GM18517 (cell line): ENCODE results near the gene CDIPT.
"Not testable (repeated sequence)": the region's sequence is repeated elsewhere in the genome, so short reads cannot be mapped to it uniquely, and the experiment has no call there.

Experiments used
- ATAC-seq: cut with Tn5 transposase; IDR thresholded peaks from one replicate; pipeline ENCODE4 v1.9.1; 2021; ENCODE audit warnings: mild to moderate bottlenecking, moderate library complexity; ENCODE audit not compliant: unreplicated experiment

The CDIPT gene

DNA sequence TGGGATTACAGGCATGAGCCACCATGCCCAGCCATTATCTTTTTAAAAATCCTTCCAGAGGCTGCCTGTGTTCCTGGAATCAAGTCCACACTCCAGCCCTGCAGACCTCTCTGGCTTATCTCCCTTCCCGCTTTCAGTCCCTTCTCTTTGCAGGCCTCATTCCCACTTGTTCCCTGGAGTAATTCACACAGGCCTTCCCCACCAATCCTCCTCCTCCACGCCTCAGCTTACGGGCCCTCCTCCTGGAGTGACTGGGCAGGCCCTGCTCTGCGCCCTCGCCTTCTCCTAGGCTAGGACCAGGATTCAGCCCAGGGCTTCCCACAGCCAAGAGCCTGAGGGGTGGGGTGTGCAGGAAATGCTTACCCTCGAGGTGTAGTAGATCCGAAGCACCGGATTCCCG, 2.8 kb downstream of the CDIPT start:
- ATAC-seq: no peak

DNA sequence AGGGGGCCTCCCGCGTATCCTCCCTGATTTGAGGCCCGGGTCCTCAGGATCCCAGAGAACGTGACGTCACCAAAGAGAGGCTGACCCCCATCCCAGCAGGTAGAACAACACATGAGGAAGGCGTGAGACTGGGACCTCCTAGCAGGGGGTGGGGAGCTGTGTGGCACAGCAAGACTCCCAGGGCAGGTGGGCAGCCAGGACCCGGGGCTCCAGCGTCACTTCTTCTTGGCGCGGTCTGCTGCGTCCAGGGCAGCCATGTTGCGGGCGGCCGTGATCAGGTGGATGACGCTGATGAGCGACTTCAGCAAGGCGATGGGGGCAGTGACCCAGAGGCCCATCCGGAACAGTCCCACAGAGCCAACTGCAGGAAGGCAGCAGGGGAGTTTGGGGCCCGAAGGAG, 4.1 kb downstream of the CDIPT start:
- no peak for ATAC-seq

DNA sequence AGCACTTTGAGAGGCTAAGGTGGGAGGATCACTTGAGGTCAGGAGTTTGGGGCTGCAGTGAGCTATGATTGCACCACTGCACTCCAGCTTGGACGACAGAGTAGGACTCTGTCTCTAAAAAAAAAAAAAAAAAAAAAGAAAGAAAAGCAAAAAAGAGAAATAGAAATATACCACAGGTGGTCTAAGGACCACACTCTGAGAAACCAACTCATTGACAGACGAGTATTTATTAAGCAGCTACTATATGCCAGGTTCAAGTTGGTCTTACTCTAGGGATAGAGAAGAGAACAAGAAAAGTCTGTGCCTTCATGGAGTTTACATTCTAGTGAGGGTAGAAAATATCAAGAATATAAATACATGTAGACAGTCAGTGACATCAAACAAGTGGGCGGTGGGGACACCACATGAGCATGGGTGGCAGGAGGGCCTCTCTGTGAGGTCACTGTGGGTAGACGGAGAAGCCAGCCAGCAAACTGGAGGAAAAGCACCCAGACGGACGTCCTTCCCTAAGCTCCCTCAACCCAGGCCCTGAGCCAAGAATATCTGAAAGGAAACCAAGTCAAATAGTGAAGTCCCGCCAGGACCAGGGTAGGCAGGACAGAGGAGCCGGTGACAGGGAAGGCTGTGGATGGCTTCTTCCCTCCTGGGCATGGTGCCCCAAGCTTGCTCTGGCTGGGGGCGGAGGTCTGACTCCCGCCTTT, 4.7 kb downstream of the CDIPT start:
- no peak for ATAC-seq

DNA sequence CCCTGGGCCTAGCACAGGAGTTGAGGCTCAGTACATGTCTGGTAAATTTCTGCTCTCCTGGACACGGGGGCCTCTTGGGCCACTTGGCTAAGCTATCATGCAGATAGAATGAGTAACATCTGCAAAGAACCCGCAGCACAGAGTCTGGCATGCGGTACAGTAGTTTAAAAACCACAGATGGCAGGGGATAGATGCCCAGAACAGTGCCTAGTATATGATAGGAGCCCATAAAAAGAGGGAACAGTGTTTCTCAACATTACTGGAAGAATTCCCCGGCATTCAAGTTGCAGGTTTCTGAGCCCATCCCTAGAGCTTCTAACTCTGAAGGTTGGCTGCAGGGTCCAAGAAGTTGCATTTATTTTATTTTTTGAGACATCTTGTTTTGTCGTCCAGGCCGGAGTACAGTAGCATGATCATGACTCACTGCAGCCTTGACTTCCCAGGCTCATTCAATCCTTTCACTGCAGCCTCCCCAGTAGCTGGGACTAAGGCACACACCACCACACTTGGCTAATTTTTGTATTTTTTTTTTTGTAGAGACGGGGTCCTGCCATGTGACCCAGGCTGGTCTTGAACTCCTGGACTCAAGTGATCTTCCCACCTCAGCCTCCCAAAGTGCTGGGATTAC, 5.8 kb downstream of the CDIPT start:
- ATAC-seq: no peak

DNA sequence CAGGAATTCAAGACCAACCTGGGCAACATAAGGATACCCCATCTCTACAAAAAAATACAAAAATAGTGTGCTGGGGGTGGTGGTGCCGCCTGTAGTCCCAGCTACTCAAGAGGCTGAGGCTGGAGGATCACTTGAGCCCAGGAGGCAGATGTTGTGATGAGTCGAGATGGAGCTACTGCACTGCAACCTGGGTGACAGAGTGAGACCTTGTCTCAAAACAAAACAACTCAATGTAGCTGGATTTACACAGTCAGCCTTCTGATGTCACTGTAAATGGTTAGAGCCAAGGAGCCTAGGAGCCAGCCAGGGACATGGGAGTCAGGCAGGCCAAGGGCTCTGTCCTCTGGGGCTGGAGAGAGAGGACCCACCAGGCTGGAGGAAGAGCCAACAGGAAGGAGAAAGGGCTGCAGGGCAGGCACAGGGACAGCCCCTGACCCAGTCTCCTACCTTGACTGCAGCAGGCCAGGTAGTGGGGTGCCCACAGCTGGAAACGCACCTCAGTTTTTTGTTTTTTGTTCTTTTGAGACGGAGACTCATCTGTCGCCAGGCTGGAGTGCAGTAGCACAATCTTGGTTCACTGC, 8.4 kb downstream of the CDIPT start:
- ATAC-seq: no peak

DNA sequence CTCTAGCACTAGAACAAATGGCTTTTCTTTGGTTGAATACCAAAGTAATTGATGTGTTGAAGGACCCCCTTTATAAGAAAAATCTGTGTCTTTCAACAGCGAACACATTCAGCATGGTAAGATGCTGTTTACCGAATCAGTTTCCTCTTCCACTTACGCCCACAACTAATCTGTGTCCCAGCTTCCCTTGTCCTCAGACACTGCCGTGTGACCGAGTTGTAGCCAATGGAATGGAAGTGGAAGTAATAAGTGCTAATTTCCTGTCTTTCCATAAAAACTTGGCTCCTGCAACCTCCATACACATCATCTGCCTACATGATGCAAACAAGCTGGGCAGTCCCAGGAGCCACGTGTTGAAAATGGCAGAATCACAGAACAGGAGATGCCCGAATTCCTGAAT, 10.4 kb downstream of the CDIPT start:
- ATAC-seq: no peak

DNA sequence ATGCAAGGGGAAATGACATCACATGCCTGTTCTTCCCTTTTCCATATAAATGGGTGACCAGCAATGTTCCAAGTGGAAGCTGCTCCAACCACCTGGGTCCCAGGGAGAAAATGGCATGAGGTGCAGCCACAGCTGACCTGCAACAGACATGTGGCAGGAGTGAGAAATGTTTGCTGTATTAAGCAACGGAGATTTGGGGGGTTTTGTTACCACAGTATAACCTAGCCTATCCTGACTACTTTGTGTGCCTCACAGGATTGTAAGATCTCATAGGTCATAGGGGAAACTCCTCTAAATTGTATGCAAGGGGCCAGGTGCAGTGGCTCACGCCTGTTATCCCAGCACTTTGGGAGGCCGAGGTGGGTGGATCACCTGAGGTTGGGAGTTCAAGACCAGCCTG, 12.0 kb downstream of the CDIPT start:
- no peak for ATAC-seq

DNA sequence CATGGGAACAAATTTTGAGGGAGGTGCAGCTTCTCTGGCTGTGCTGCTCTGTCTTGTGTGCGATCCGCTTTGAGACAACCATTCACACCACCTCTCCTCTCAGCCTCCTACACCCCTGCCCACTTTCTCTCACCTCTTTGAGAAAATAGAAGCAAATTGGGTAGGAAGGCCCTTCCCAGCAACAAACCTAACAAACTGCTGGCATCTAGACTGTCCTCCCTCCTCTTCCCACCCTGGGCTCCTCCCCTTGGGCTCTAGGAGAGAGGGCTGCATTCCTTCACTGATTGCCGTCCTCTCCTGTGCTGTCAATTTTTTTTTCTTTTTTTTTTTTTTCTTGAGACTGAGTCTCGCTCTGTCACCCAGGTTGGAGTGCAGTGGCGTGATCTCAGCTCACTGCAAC, 13.5 kb downstream of the CDIPT start:
- no peak for ATAC-seq

DNA sequence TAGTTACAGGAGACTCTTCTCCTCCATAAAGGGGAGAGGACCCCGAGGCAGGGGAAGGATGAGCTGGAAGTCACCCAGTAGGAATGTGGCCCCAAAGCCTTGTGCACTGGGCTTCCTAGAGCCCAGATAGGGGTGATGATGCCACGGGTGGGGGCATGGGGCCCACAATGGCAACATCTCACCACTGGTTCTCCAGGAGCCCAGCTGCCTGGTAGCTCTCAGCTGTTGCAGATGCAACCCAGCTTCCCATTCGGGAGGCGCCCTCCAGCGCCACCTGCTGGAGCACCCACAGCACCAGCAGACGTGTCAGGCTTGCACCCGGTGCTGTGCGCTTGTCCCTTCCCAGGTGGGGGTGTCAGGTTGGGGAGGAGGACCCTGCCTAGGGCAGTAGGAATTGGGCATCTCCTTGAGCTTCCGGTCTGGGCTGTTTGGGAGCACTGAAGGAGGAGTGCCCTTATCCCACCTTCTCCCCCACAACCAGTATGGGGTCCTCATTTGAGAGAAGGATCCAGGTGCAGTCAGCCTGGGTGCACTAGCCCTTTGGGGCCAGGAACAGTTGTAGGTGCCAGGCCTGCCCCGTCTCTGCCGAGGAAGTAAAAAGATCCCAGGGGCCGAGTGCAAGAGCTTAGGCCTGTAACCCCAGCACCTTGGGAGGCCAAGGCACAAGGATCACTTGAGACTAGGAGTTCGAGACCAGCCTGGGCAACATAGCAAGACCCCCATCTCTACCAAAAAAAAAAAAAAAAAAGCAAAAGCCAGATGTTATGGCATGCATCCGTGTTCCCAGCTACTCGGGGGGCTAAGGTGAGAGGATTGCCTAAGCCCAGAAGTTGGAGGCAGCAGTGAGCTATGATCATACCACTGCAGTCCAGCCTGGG, 14.4 kb downstream of the CDIPT start:
- ATAC-seq: no peak

DNA sequence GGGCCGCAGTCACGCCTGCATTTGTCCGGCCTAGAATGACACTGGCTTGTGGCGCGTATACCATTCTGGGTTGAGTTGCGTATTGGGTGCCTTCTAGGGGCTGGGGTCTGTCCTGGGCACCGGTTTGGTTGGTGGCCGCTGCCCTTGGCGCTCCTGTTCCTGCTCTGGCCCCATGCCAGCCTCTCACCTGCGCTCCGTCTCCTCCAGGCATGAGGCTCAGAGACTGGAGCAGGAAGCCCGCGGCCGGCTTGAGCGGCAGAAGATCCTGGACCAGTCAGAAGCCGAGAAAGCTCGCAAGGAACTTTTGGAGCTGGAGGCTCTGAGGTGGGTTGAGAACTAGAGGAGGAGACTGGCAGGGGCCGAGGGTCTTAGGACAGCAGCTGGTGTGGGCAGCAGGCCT, 17.4 kb downstream of the CDIPT start:
- no peak for ATAC-seq

DNA sequence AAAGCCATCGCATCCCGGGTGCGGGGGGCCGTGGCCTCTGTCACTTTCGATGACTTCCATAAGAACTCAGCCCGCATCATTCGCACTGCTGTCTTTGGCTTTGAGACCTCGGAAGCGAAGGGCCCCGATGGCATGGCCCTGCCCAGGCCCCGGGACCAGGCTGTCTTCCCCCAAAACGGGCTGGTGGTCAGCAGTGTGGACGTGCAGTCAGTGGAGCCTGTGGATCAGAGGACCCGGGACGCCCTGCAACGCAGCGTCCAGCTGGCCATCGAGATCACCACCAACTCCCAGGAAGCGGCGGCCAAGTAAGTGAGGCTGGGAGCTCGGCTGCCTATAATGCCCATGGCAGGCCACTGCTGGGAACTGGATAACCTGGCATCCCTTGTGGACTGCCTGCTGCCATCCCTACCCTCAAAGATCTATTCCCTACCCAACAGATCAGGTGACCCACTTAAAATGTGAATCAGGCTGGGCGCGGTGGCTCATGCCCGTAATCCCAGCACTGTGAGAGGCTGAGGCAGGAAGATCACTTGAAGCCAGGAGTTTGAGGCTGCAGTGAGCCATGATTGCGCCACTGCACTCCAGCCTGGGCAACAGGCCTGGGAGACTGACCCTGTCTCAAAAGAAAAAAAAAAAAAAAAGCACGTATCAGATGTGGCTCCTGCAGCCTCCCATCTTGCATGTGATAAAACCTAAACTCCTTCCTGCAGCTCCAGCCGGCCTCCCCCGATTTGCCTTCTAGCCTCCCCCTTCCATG, 18.3 kb downstream of the CDIPT start:
- ATAC-seq: no peak

DNA sequence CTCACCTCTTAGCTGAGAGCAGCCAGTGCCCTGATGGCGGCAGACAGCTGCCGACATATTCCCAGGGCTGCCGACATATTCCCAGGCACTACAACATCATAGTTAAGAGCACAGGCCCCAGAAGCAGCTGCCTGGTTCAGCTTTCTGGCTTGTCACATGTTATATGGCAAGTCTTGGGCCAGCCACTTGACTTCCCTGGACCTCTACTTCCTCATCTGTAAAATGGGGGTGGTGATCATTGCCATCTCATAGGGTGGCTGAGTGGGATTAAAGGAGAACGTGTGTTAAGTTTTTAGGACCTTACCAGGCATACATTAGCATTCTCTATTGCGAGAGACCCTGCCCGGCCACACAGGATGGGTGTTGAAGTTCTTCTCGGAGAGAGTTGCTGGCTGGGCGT, 19.1 kb downstream of the CDIPT start:
- ATAC-seq: no peak

DNA sequence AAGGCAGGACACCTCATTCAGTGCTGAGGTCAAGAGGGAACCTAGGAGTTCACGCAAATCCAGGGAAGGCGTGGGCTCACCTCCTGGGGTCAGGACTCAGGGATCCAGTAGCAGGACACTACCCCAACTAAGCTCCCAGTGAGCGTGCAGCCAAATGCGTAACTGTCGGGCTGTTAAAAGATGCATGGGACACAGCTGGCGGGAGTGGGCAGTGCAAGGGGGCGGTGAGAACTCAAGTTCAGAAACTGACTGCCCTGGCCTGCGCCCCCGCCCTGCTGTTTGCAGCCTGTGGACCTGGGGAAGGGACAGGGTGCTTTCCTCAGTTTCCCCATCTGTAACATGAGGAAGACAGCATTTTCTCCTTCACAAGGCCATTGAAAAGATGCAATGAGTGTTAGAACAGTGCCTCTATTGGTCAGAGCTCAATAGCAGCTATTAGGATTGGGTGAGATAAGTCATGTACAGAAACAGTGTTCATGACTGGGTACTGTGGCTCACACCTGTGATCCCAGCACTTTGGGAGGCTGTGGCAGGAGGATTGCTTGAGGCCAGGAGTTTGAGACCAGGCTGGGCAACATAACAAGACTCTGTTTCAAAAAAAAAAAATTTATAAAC, 20.2 kb downstream of the CDIPT start:
- no peak for ATAC-seq

DNA sequence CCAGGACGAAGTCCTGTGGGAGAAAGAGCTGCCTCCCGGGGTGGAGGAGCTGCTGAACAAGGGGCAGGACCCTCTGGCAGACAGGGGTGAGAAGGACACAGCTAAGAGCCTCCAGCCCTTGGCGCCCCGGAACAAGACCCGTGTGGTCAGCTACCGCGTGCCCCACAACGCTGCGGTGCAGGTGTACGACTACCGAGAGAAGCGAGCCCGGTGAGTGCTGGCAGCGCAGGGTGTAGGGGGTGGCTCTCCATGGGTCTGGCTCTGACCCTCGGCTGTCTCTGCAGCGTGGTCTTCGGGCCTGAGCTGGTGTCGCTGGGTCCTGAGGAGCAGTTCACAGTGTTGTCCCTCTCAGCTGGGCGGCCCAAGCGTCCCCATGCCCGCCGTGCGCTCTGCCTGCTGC, 21.4 kb downstream of the CDIPT start:
- no peak for ATAC-seq

DNA sequence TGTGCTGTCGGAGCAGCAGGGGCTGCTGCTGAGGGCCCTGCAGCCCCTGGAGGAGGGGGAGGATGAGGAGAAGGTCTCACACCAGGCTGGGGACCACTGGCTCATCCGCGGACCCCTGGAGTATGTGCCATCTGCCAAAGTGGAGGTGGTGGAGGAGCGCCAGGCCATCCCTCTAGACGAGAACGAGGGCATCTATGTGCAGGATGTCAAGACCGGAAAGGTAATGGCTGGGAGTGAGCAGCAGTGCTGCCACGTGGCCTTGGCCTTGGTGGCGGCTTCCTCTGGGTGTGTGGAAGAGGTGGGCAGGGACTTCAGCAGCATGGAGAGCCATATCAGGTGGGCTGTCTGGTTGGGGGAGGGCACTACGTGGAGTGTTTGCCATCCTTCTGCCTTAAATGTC, 22.8 kb downstream of the CDIPT start:
- no peak for ATAC-seq

DNA sequence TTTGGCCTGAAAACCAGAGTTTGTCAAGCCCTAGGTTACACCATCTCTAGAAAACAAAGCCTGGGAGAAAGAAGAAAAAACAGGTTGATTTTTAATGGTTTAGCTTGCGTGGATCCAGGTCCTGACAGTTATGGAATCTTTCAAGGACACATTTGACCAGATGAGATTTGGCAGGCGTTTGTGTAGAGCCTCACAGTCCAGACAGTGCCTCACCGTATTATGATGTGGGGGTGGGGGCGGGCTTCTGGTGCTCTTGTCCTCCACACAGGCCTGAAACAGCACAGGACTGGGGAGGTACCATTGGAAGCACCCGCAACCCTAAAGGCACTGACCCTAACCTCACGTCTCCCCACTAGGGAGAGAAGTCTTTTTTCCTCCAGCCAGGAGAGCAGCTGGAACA, 23.2 kb downstream of the CDIPT start:
- ATAC-seq: no peak

DNA sequence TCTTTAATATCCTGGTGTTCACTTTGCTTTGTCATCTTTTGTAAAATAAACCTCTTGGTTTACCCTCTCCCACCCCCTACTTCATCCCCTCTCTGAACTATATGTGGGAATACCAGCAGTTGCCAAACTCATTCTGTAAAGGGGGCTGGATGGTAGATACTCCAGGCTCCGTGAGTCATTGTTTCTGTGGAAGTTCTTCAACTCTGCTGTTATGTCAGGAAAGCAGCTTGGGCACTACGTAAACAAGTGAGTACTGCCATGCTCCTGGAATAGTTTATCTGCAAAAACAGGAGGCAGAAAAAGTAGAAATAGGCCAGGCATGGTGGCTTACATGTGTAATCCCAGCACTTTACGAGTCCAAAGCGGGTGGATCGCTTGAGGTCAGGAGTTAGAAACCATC, 25.2 kb downstream of the CDIPT start:
- no peak for ATAC-seq

DNA sequence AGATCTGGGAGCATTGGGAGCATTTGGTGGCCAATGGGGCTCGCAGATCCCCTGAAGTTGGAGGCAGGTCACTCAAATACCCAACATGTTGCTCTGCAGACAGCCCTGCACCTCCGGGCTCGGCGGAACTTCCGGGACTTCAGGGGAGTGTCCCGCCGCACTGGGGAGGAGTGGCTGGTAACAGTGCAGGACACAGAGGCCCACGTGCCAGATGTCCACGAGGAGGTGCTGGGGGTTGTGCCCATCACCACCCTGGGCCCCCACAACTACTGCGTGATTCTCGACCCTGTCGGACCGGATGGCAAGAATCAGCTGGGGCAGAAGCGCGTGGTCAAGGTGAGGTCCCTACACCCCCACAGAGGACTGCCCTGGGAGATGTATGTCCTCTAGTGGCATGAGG, 26.4 kb downstream of the CDIPT start:
- ATAC-seq: no peak

DNA sequence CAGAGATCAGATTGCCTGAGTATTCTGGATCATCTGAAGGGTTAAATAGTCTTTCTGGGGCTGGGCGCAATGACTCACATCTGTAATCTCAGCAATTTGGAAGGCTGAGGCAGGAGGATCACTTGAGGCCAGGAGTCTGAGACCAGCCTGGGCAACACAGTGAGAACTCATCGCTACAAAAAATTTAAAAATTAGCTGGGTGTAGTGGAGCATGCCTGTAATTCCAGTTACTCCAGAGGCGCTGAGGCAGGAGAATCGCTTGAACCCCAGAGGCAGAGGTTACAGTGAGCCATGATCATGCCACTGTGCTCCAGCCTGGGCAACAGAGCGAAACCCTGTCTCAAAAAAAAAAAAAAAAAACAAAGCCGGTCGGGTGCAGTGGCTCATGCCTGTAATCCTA, 27.1 kb downstream of the CDIPT start:
- ATAC-seq: no peak

DNA sequence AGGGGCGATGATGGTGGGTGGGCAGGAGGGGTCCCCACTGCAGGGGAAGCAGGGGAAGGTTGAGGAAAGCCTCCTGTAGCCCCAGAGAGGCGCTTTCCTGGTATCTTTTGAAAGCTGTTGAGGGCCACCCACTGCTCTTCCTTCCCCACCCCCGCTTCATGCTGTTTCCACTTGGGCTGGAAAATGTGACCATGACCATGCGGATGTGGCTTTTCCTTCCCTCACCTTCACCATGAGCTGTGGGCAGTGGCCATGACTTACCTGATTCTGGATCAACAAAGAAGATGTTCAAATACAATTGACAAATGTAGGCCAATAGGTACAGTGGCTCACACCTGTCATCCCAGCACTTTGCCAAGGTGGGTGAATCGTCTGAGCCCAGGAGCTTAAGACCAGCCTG, 28.9 kb downstream of the CDIPT start:
- no peak for ATAC-seq

DNA sequence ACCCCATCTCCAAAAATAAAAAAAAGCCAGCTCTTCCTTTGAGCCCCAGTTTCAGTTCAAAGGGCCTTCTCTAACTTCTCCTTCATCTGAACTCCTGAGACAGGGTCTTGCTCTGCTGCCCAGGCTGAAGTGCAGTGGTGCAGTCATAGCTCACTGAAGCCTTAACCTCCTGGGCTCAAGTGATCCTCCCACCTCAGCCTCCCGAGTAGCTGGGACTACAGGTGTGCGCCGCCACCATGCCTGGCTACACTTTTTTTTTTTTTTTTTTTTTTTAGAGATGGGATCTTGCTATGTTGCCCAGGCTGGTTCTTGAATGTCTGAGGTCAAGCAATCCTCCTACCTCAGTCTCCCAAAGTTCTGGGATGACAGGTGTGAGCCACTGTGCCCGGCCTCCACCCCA, 29.8 kb downstream of the CDIPT start:
- ATAC-seq: not testable (repeated sequence)
